GM21526 (cell line): Measurements from ENCODE around the gene NEO1.
"Not testable (repeated sequence)": the region's sequence is repeated elsewhere in the genome, so short reads cannot be mapped to it uniquely, and the experiment has no call there.

Source experiments
- ATAC-seq: cut with Tn5 transposase; IDR thresholded peaks from one replicate; pipeline ENCODE4 v1.9.1; 2021; ENCODE audit warnings: moderate library complexity; ENCODE audit not compliant: unreplicated experiment, low FRiP score

NEO1 gene

GRCh38 chr15:73134196-73134595, 81.9 kb downstream of the NEO1 start:
- no peak for ATAC-seq

DNA sequence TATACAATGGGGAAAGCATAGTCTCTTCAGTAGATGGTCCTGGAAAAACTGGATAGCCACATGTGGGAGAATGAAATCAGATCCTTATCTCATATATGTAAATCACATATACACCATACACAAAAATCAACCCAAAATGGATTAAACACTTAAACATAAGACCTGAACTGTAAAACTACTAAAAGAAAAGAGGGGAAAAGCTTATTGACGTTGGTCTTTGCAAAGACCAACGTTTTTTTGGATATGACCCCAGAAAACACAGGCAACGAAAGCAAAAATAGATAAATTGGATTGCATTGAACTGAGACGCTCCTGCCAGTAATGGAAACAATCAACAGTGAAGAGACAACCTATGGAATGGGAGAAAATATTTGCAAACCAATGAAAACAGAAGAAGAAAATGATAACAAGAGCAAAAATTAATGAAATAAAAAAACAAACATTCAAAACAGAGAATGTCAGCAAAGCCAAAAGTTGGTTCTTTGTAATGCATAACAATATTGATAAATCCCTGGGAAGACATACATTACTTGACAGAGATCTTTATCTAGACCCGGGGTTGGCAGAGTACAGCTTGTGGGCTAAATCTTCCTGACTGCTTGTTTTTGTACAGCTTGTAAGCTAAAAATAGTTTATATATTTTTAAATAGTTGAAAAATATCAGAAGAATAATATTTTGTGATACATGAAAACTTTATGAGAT, 86.9 kb downstream of the NEO1 start:
- ATAC-seq, result no peak

DNA sequence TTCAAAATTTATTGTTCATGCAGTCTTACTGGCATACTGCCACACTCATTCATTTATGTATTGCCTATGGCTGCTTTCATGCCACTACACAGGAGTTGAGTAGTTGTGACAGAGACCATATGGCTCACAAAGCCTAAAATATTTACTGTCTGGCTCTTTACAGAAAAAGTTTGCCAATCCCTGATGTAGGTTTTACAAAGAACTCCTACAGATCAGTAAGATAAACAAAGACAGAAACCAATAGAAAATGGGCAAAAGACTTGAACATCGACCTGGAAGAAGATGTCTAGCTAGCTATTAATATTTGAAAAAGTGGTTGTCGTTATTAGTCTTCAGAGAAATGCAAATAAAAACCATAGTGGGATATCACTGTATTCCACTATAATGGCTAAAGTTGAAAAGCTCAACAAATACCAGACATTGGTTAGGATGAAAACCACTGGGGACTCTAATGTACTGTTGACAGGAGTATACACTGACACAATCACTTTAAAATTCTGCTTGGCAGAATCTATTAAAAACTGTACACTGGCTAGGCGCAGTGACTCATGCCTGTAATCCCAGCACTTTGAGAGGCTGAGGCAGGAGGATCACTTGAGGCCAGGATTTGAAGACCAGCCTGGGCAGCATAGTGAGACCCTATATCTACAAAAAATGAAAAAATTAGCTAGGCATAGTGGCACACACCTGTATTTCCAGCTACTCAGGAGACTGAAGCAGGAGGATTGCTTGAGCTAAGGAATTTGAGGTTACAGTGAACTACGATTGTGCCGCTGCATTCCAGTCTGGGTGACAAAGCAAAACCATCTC, 87.7 kb downstream of the NEO1 start:
- no peak for ATAC-seq

GRCh38 chr15:73141216-73141900, 89.1 kb downstream of the NEO1 start:
- ATAC-seq, result no peak

DNA sequence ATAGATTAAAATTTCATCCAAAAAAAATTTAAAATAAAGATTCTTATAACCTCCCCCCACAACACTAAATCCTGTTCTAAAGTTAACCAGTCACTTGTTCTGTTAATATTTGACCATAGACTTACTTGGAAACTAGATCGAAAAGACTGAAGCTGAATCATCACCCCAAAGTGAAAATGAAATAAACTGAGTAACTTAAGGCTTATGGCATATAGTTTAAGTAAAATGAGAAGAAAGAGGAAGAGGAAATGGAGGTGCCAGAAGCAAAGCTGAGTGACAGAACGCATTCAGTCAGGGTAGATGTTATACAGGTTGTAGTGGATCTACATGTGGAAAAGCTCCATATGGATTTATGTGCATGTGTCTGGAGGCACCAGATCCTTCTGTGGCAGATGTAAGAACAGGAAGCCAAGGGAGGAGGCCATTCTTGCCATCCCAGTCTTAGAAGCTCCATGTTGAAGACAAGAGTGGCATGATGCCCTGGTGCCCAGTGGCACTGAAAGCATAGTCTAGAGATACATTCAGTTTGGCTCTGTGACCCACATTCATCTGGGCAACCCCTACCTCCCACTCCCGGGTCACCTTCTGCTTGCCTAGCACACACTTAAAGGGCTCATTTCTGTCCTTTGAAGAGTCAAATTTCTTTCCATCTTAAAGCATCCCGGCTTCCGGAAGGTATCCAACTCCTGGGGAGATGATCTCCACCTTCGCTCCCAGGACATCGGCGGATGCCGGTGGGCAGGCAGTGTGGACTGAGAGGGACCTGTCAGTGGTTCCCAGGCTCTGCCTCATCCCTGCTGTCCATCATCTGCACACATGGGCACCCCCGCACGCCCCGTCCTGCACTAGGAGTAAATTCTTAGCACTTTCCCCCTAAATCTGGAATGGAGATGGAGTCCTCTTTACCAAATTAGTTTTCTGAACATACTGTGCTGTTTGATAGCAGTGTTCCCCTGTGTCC, 90.8 kb downstream of the NEO1 start:
- no peak for ATAC-seq

- no peak for ATAC-seq
These were observed 91.5 kb downstream of the NEO1 start for GRCh38 chr15:73143763-73144155.

GRCh38 chr15:73146419-73146818, 94.2 kb downstream of the NEO1 start:
- ATAC-seq, result no peak

GRCh38 chr15:73150831-73151230, 98.6 kb downstream of the NEO1 start:
- ATAC-seq, result no peak

DNA sequence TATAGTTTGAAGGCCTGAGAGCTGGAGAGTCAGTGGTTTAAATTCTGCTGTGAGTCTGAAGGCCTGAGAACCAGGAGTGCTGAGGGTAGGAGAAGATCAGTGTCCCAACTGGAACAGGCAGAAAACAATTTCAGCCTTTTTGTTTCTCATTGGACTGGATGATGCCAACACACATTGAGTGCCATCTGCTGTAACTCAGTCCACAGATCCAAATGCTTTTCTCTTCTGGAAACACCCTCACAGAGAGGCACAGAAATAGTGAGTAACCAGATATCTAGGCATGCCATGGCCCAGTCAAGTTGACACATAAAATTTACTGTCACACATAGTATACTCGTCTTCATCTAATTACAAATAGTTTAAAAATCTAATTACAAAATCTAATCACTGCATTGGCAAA, 100.8 kb downstream of the NEO1 start:
- ATAC-seq, result no peak

DNA sequence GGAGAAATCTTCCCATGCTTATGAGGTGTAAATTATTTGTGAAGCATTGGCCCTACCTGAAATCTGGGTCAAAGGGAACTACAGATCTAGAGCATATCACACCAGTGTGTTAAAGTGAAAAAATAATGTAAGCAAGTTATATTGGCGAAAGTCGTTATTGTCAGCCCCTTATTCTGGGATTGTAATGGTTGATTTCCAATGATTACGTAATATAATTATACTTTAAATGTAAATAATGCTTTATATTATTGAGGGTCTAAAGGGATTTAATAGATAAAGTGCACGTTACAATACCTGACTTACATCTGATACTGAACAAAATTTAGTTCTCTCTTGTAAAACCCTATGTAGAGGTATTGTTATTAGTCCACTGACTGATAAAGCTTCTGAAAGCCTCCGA, 101.2 kb downstream of the NEO1 start:
- no peak for ATAC-seq

DNA sequence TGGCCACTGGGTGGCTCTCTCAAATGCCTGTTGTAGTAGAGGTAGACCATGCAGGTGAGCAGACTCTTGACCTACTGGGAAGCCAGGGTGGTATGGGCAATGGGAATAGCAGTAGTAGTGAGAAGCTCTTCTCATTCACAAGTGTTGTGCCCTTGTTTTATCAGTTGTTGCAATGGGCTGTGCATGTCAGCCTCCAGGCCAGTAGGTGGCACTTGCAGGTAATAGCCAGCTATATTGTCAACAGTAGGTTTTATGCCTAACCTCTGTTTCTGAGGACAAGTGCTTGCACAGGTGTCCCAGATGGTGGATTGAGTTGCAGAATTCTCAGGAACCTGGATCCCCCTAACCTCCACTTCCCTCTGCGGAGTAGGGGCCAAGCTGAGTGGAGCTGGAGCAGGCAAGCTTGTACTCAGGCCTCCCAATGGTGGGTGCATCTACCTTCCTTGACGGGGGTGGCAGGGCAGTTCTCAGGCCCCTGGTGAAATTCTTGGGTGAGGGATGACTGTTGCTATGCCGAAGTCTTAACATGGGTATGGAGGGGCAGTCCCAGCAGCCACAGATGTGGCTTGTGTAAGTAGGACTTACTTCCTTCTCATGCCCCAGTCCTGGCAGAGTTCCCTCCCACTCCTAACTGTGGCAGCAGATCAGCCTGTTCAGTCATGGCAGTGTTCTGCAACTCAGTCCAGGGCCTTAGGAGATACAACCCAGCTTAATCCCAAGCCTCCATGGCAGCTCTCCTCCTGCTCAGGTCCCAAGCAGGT, 104.3 kb downstream of the NEO1 start:
- no peak for ATAC-seq

- ATAC-seq, result no peak
These were observed 109.3 kb downstream of the NEO1 start for GRCh38 chr15:73161546-73161945.

GRCh38 chr15:73165435-73165834, 113.2 kb downstream of the NEO1 start:
- no peak for ATAC-seq

- ATAC-seq, result no peak
These were observed 113.6 kb downstream of the NEO1 start for GRCh38 chr15:73165844-73166243.

GRCh38 chr15:73166711-73167110, 114.4 kb downstream of the NEO1 start:
- ATAC-seq, result not testable (repeated sequence)

DNA sequence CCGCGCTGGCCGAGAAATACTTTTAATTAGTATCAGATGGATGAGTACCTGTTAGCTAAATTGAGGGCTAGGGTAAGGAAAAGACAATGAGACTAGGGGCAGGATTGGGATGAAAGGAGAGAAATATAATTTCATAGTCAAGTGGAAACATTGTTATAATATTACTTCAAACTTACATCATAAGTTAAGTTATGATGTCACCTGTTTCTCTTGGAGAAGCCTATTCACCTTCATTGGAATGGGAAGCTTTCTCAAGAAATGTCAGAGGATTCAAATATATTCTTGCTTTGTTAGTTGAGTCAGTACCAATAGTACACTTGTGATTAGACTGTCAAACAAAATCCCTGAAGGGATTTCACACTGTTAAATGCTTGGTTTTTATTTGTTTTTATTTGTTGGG, 116.2 kb downstream of the NEO1 start:
- no peak for ATAC-seq

GRCh38 chr15:73171711-73172110, 119.4 kb downstream of the NEO1 start:
- no peak for ATAC-seq

GRCh38 chr15:73172508-73172907, 120.2 kb downstream of the NEO1 start:
- no peak for ATAC-seq

DNA sequence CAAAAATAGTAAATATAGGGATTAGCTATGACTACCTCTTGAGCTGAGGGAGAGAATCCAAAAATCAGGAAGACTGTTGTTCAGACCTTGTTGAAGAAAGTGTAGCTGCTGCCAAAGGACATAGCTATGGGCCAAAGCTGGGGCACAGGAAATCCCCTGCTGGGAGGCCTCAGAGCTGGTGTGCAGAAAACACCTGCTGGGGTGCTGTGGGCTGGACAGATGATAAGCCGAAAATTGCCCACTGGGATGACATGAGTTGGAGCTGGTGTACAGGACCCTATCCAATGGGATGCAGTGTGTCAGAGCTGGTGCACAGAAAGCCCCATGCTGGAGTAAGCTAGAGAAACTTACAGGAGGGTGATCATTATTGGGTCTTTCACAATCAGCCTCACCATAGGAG, 121.9 kb downstream of the NEO1 start:
- no peak for ATAC-seq

DNA sequence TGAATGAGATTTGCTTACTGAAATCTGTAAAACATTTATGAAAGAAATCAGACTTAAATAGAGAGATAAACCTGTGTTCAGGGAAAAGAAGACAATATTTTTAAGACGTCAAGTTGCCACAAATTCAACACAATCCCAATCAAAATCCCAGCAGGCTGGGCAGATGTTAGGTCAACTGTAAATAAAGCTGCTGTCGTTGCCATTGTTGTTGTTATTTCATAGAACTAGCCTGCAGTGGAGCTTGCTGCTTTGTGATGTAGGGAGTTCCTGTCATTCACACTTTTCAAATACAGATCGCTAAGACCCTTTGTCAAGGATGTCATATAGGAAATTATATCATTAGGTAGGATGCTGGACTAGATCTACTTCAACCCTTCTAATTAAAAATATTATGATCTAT, 123.1 kb downstream of the NEO1 start:
- no peak for ATAC-seq
